GM19035 (cell line): ENCODE data around the gene IGSF9B.

Source experiments
- ATAC-seq: cut with Tn5 transposase; IDR thresholded peaks from one replicate; pipeline ENCODE4 v1.9.1; 2021; ENCODE audit not compliant: unreplicated experiment

Gene IGSF9B

GRCh38 chr11:133940034-133940433 lies 16.7 kb downstream of the IGSF9B start:
- no peak for ATAC-seq

DNA sequence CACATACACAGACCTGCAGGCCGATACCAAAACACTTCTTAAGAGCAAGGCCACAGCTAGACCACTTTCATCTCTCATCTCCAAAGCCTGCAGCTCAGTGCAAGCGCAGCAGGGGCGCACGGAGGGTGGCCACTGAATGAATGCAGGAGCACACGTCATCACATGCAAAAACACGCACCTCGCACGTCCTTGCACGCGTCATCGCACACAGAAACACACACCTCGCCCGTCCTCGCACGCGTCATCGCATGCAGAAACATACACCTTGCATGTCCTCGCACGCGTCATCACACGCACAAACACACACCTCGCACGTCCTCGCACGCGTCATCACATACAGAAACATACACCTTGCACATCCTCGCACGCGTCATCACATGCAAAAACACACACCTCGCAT lies 17.2 kb downstream of the IGSF9B start:
- ATAC-seq = no peak

GRCh38 chr11:133938166-133938565 lies 18.6 kb downstream of the IGSF9B start:
- ATAC-seq = no peak

- no peak for ATAC-seq
Measured at GRCh38 chr11:133937468-133937867, 19.3 kb downstream of the IGSF9B start.

- ATAC-seq = no peak
Measured at GRCh38 chr11:133937015-133937414, 19.8 kb downstream of the IGSF9B start.

GRCh38 chr11:133936592-133936991 lies 20.2 kb downstream of the IGSF9B start:
- no peak for ATAC-seq

DNA sequence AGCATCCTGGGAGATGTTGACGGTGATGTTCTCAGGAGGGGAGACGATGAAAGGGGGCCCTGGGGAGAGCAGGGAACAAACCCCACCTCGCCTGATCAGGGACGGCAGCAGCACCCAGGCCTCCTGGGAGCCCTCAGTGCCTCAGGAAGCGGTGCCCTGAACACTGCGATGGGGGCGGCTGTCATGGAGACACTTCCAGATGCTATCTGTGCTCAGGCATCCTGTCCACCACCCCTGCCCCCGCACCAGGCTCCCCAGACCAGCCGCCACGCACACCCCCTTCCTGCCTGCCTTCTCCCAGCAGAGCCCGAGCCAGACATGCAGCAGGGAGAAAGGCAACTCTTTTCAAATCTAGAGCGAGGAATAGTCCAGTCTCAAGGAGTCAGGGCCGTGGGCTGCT lies 20.6 kb downstream of the IGSF9B start:
- ATAC-seq = no peak

GRCh38 chr11:133935551-133935910 lies 21.2 kb downstream of the IGSF9B start:
- no peak for ATAC-seq

- no peak for ATAC-seq
Measured at GRCh38 chr11:133934599-133935550, 21.9 kb downstream of the IGSF9B start.

- no peak for ATAC-seq
Measured at GRCh38 chr11:133934096-133934495, 22.7 kb downstream of the IGSF9B start.

GRCh38 chr11:133931449-133932060 lies 25.2 kb downstream of the IGSF9B start:
- no peak for ATAC-seq

DNA sequence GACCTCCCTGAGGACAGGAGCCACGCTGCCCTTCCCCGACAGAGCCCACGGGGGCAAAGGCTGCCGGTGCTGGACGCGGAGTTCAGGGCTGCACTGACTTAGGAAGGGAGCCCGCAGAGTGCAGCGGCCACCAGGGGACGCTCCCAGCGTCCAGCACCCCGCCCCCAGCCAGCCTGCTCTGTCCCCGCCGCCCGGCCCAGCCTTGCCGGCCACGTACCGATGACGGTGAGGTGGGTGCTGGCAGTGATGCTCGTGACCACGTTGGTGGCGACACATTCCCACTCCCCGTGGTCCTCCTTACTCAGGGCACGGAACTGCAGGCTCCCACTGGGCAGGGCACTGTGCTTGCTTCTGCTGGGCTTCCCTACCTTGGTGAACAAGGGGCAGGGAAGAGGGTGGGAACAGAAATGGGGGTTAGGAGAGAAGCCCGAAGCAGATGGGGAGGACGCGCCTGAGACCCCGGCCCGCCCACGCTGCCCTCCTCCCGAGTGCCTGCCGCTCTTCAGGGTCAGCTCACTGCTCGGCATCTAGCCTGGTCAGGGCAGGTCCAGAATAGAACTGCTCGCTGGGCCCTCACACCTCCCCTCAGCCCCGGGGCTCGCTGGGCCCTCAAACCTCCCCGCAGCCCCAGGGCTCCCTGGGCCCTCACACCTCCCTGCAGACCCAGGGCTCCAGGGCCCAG lies 25.9 kb downstream of the IGSF9B start:
- ATAC-seq = no peak

DNA sequence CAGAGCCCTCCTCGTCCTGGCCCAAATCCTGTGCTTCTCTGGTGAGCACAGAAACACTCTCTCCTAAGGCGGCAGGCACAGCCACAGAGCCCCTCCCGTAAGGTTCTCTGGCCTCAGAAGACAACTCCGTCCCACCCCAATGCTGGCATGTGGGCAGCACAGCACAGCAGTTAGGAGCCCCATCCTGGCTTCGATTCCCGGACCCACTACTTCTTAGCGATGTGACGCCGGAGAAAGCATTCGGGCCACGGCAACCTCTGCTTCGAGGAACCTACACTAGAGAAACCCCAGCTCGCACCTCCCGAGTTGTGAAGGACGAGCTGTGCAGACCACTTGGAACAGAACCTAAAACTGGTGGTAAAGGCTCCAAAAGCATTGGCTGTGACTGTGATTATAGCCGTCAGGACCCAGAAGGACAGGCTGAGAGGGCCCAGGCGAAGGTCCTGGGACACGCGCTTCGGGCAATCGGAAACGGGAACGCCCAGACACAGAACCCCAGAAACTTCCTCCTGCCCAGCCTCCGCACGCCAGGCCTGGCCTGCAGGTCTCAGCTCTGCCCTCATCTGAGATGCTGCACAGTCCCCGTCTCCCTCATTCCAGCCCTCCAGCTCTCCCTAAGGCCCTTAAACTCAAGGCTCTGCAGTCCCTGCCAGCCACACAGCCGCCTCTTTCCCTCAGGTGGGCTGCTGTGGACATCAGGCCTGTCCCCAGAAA lies 26.6 kb downstream of the IGSF9B start:
- ATAC-seq = no peak

DNA sequence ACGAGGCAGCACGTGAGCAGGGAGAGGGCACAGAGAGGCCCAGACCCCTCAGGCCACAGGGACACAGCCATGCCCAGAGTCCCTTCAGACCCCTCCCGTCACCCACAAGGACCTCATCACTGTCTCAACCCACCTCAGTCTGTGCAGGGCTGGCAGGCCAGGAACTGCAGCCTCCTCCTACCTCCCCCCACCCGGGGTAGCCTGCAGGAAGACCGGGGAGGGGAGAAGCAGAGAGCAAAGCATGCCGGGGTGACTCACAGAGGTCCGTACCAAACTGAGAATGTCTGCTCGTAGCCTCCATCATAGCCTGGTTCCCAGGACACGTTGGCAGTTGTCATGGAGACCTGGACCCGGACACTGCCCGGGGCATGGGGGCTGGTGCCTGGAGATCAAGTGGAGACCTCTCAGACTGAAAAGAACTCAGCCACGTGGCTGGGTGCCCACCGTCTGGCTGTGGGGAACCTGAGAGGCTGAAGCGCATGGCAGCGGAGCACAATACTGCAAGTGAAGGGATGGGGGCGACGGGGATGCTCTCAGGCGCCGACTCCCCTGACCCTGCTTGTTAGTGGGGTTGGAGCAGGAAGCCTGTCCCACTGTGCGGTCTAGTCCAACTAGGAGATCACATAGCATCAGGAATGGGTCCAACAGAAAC lies 27.2 kb downstream of the IGSF9B start:
- no peak for ATAC-seq

- no peak for ATAC-seq
Measured at GRCh38 chr11:133928628-133929059, 28.1 kb downstream of the IGSF9B start.

DNA sequence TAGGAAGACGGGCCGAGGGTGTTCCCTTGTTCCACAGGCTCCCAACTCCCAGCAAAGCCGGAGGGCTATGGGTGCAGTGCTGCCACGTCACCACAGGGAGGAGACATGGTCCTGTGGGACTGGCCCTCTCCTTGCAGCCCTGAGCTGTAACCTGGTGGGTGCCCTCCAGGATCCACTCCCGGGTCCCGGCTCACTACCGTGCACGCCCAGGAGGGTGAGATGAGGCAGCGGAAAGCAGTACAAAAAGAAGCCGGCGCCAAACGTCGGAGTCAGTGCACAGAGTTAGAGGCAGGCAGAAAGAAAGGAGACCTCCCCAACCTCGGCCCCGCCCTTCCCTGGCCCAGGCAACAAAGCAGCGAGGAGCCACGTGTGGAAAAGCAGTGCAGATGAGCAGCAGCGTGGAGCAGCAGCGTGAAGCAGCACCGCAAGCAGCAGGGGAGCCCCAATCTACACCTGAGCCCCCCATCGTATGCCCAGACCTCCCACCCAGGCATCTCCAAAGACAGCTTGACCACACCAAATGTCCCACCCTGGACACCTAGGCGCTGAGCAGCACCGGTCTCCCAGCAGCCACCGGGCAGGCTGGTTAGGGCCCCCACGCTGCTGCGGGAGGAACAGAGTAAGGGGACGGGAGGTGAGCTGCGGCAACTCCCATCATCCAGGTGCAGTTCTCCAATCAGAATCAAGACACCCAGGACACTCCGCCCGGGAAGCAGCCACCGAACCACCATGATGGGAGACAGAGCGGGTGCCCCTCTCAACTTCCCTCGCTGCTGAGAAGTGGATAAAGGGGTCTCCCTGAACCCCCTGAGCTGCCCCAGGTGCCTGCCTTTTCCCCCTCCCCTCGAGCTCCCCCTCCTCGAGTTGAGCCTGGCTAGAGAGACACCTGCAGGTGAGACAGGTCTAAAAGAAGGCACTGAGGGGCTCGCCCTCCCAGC lies 28.8 kb downstream of the IGSF9B start:
- peak; percentile 84 for ATAC-seq

DNA sequence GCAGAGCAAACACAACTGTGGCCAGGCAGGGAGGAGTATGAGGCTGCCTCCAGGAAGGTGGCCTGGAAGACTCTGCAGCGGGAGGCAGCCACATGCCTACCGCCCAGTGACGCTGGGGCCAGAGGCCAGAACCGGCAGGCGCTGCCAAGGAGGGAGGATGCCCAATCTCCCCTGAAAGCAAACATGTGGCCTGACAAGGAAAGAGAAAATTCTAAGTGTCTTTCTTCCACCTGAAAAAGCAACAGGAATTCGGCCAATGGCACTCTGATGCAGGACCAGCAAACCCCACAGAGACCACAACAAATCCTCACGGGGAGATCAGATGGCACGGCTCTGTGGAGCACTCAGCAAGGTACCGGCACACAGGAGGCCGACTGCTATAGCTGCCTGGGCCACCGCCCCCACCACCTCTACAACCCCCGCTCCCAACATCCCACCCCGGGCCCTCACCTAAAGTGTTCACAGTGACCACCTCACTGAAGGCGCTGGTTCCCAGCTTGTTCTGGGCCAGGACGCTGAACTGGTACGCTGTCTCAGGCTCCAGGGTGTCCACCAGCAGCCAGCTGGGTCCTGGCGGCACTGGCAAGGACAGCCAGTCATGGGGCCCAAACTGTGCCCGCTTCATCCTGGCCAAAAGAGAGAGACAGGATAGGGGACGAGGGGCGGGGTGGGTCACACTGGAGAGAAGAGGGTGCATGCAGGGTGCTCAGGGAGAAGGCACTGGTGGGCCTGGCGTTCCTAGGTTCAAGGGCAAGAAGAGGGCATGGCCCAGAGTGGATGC lies 30.1 kb downstream of the IGSF9B start:
- no peak for ATAC-seq

GRCh38 chr11:133925756-133926155 lies 31.0 kb downstream of the IGSF9B start:
- ATAC-seq = no peak

DNA sequence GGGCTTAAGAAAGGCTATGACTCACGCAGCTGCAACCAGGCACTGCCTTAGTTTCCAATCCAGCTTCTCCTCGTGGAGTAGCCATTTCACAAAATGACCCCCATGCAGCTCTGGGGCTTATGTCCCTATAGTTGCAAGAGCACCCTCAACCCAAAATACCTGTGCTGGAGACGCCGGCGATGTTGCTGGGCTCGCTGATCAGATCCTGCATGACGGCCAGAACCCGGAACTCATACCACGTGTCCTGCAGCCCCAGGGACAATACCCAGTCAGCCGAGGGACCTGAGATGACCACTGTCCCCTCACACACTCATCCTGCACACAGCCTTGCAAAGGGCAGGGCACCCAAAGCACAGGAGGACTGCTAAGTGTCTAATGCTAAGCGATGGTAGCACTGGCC lies 32.1 kb downstream of the IGSF9B start:
- no peak for ATAC-seq
